Mammary epithelial cell (primary cell): ENCODE data around the gene TP63.

Source experiments
- CTCF ChIP-seq, 2 donors: IDR thresholded peaks in 1 of 2; conservative IDR thresholded peaks in 1 of 2; 2 replicates each; pipeline ENCODE4 v1.5.1; 2011 to 2012; ENCODE audit warnings: inconsistent platforms in 2 of 2, low read length in 2 of 2, mild to moderate bottlenecking in 2 of 2, control low read depth in 1 of 2, low read depth in 1 of 2; ENCODE audit not compliant: insufficient read depth in 1 of 2; ENCODE audit errors: extremely low read depth in 1 of 2
- EZH2 ChIP-seq: IDR thresholded peaks from 2 replicates; pipeline ENCODE4 v1.6.1; 2012; ENCODE audit warnings: low read length, inconsistent platforms, borderline replicate concordance

GRCh38 chr3:189813647-189814240 is 182.6 kb downstream of the TP63 start:
- TF ChIP-seq CTCF (conservative IDR thresholded peaks at IDR 0.05 in 1 of 2, IDR thresholded peaks at IDR 0.05 in 1 of 2; ENCODE audit: extremely low read depth in 1 of 2, insufficient read depth in 1 of 2, low read depth in 1 of 2, low read length in 2 of 2) (no peak), EZH2 (no peak)
